Parathyroid adenoma (tissue), 2 donors: ENCODE results near the gene SPOCD1.

Source experiments
- H2AFZ ChIP-seq: fragments of 300-600 bp; sonication (generic); one replicate; pipeline ENCODE4 v1.7.0; 2017; ENCODE audit warnings: antibody characterized with exemption, mild to moderate bottlenecking
- H3K27ac ChIP-seq: fragments of 300-600 bp; sonication (generic); one replicate; pipeline ENCODE4 v1.7.0; 2017
- H3K27me3 ChIP-seq: fragments of 300-600 bp; sonication (generic); one replicate; pipeline ENCODE4 v1.7.0; 2017; ENCODE audit warnings: low read length; ENCODE audit not compliant: control insufficient read depth, insufficient read depth
- H3K36me3 ChIP-seq: fragments of 300-600 bp; sonication (generic); one replicate; pipeline ENCODE4 v1.7.0; 2017; ENCODE audit warnings: low read length; ENCODE audit not compliant: control insufficient read depth, insufficient read depth
- H3K4me1 ChIP-seq: fragments of 300-600 bp; sonication (generic); one replicate; pipeline ENCODE4 v1.7.0; 2017; ENCODE audit warnings: control low read depth
- H3K4me2 ChIP-seq: fragments of 300-600 bp; sonication (generic); one replicate; pipeline ENCODE4 v1.7.0; 2017; ENCODE audit warnings: low read length
- H3K4me3 ChIP-seq: fragments of 300-600 bp; sonication (generic); one replicate; pipeline ENCODE4 v1.7.0; 2017; ENCODE audit warnings: low read depth, low read length
- H3K79me2 ChIP-seq: fragments of 300-600 bp; sonication (generic); one replicate; pipeline ENCODE4 v1.7.0; 2017; ENCODE audit warnings: control low read depth
- H3K9ac ChIP-seq: fragments of 300-600 bp; sonication (generic); one replicate; pipeline ENCODE4 v1.7.0; 2017; ENCODE audit warnings: mild to moderate bottlenecking
- H3K9me3 ChIP-seq: fragments of 300-600 bp; sonication (generic); one replicate; pipeline ENCODE4 v1.7.0; 2017; ENCODE audit warnings: low read length; ENCODE audit not compliant: control insufficient read depth
- TF ChIP-seq, protein P1 (sequence below): fragments of 300-600 bp; sonication (generic); IDR thresholded peaks from one replicate; pipeline ENCODE4 v1.7.0; 2017; ENCODE audit warnings: antibody characterized with exemption, mild to moderate bottlenecking
- donor health status: primary hyperparathyroidism.

Gene SPOCD1

DNA sequence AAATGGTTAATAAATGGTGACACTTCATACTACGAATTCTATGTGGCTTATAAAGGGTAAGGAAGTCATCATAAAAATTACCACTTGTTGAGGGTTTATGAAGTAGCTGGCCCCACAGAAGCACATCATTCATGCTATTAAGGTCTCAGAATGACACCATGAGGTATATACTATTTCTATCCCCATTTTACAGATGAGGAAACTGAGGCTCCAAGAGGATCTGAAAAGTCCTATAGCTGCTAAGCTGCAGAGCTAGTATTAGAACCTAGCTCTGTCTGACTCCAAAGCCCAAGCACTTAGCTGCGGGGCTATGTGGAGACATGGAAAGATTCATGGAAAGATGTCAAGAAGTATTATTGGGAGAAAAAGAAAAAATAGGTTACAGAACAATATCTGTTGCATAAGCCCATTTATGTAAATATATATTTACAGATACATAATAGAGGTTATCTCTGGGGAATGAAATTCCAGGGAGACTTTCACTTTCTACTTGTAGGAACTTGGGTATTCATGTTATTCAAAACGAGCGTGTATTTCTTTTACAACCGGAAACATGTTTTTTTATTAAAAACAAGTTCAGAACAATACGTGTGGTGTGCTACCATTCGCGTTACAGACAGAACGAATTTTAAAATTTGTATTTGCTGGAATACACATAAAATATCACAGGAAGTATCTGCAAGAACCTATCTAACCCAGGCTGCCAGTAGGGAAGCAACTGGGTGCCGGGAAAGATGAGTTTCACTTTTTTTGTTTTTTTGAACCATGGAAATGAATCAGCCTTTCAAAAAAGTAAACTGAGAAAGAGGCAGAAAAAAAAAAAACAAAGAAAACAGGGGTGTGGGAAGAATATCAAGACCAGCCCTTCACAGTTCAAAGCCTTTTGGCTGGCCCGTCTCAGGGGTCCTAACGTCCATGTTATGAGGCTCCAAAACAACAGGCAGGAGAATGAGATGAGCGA lies 13.4 kb downstream of the SPOCD1 start:
- Histone ChIP-seq H3K27ac (no peak overlapping the region), H3K4me1 (no peaks in the 10 kb centered on the region), H3K79me2 (no peaks in the 10 kb centered on the region), H2AFZ (no peak overlapping the region), H3K36me3 (no peaks in the 10 kb centered on the region), H3K27me3 (no peaks in the 10 kb centered on the region), H3K4me2 (no peak overlapping the region), H3K4me3 (no peak overlapping the region), H3K9ac (no peak overlapping the region), H3K9me3 (no peaks in the 10 kb centered on the region)
- TF ChIP-seq, protein P1, sequence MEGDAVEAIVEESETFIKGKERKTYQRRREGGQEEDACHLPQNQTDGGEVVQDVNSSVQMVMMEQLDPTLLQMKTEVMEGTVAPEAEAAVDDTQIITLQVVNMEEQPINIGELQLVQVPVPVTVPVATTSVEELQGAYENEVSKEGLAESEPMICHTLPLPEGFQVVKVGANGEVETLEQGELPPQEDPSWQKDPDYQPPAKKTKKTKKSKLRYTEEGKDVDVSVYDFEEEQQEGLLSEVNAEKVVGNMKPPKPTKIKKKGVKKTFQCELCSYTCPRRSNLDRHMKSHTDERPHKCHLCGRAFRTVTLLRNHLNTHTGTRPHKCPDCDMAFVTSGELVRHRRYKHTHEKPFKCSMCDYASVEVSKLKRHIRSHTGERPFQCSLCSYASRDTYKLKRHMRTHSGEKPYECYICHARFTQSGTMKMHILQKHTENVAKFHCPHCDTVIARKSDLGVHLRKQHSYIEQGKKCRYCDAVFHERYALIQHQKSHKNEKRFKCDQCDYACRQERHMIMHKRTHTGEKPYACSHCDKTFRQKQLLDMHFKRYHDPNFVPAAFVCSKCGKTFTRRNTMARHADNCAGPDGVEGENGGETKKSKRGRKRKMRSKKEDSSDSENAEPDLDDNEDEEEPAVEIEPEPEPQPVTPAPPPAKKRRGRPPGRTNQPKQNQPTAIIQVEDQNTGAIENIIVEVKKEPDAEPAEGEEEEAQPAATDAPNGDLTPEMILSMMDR: no peak

GRCh38 chr1:31801458-31801857 lies 14.4 kb downstream of the SPOCD1 start:
- Histone ChIP-seq H3K9ac (no peak overlapping the region), H3K9me3 (no peaks in the 10 kb centered on the region), H3K36me3 (no peaks in the 10 kb centered on the region), H3K4me2 (no peak overlapping the region), H3K4me1 (no peaks in the 10 kb centered on the region), H3K4me3 (no peak overlapping the region), H3K79me2 (no peaks in the 10 kb centered on the region), H3K27ac (no peak overlapping the region), H3K27me3 (no peaks in the 10 kb centered on the region), H2AFZ (no peak overlapping the region)
- TF ChIP-seq, protein P1: no peak

DNA sequence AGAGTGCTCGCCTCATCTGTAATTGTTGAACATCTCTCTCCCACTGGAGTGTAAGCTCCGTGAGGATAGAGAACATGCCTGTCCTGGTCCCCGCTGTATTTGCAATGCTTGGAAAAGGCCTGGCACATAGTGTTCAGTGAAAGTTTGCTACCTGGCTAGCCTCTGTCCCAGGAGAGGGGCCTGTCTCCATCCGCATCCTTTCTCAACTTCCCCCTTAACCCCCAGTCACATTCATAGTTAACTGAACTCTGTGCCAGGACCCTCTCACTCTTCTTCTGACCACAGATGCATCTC lies 15.2 kb downstream of the SPOCD1 start:
- Histone ChIP-seq H3K27me3 (no peaks in the 10 kb centered on the region), H3K9me3 (no peaks in the 10 kb centered on the region), H3K4me3 (no peak overlapping the region), H3K9ac (no peak overlapping the region), H2AFZ (no peak overlapping the region), H3K79me2 (no peaks in the 10 kb centered on the region), H3K4me2 (no peak overlapping the region), H3K27ac (no peak overlapping the region), H3K36me3 (no peaks in the 10 kb centered on the region), H3K4me1 (no peaks in the 10 kb centered on the region)
- TF ChIP-seq, protein P1: no peak

GRCh38 chr1:31799895-31800673 lies 15.7 kb downstream of the SPOCD1 start:
- no peaks in the 10 kb centered on the region for H3K27me3 ChIP-seq
- no peak overlapping the region for H3K4me3 ChIP-seq
- H3K9ac ChIP-seq: no peak overlapping the region
- no peaks in the 10 kb centered on the region for H3K9me3 ChIP-seq
- no peaks in the 10 kb centered on the region for H3K79me2 ChIP-seq
- no peak overlapping the region for H3K4me2 ChIP-seq
- no peak overlapping the region for H3K27ac ChIP-seq
- no peaks in the 10 kb centered on the region for H3K4me1 ChIP-seq
- no peaks in the 10 kb centered on the region for H3K36me3 ChIP-seq
- H2AFZ ChIP-seq: no peak overlapping the region
- TF ChIP-seq, protein P1: no peak
